Epithelial cell of esophagus (primary cell): ENCODE results near the gene RAB40C.

Experiments used
- DNase-seq: peaks from one replicate; pipeline ENCODE4 v3.0.0; 2010; ENCODE audit warnings: low read depth
- H3K4me3 ChIP-seq: 2 replicates; pipeline ENCODE4 v1.5.1; 2011; ENCODE audit warnings: mild to moderate bottlenecking, low read length, control low read depth
- CTCF ChIP-seq: IDR thresholded peaks from 2 replicates; pipeline ENCODE4 v1.5.1; 2011; ENCODE audit warnings: low read depth, mild to moderate bottlenecking, low read length, control low read depth, inconsistent platforms; ENCODE audit not compliant: insufficient read depth; ENCODE audit errors: missing control alignments

Gene RAB40C

DNA sequence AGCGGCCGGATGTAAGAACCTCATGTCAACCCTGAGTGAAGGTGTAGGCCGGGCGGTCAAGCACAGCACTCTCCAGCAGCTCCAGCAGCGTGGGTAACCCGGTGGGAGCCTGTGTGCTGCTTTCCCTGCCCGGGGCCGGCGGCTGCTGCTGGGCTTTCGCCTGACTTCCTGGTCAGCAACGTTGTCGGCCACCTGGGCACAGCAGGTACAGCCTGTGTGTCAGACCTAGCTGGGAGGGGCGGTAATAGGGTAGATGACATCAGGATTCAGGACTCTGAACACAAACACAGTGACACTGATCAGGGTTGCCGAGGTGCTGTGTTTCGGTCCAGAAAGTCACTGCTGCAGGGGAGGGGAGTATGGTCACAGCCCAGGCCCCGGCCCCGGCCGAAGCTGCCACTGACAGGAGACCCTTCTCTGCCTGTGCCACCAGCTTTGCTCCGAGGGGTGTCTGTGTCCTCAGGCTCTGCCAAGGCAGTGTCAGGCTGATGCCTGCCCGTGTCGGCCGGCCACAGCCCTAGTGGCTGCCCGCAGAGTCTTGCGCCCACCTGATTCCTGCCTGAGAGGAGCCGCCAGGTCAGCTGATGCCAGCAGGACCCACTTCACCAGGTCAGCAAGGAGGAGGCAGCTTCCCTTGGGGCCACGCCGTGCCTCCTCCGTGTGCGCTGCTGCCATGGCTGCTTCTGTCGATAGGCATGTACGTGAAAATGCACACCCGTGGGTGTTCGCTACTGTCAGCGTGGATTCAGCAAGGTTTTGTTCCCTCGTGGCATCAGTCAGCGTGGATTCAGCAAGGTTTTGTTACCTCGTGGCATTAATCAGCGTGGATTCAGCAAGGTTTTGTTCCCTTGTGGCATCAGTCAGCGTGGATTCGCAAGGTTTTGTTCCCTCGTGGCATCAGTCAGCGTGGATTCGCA is 9.2 kb downstream of the RAB40C start:
- no peak overlapping the region for H3K4me3 ChIP-seq
- no peak for DNase-seq
- no peak for TF ChIP-seq CTCF

- peak; percentile 18 for TF ChIP-seq CTCF
- DNase-seq, result peak; percentile 28
- no peak overlapping the region for H3K4me3 ChIP-seq
Measured at GRCh38 chr16:600781-601180, 10.9 kb downstream of the RAB40C start.

DNA sequence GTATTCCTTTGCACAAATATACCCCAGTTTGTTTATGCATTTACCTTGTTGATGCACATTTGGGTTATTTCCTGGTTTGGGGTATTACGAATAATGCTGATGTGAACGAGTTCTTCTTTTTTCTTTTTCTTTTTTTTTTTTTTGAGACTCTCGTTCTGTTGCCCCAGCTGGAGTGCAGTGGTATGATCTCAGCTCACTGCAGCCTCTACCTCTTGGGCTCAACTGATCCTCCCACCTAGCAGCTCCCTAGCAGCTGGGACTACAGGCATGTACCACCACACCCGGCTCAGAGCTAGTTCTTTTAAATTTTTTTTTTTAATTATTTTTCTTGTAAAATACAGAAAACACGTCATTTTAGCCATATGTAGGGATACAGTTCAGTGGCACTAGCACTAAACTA is 14.1 kb downstream of the RAB40C start:
- no peak for TF ChIP-seq CTCF
- DNase-seq, result no peak
- H3K4me3 ChIP-seq, result no peak overlapping the region

- no peak overlapping the region for H3K4me3 ChIP-seq
- DNase-seq, result no peak
- TF ChIP-seq CTCF, result no peak
Measured at GRCh38 chr16:606656-607307, 16.9 kb downstream of the RAB40C start.

GRCh38 chr16:608019-608418 is 18.2 kb downstream of the RAB40C start:
- no peak overlapping the region for H3K4me3 ChIP-seq
- peak; percentile 55 for DNase-seq
- TF ChIP-seq CTCF, result no peak

- DNase-seq, result no peak
- no peak overlapping the region for H3K4me3 ChIP-seq
- TF ChIP-seq CTCF, result no peak
Measured at GRCh38 chr16:609316-609715, 19.4 kb downstream of the RAB40C start.
